K562 (cell line): ENCODE measurements around the gene ZRANB3. TPM values are rescaled to one million over a fixed set of nuclear protein-coding genes. Genes with fewer than 3 reads are reported as not detected.

Source experiments
- ATAC-seq: fragments of 200-7000 bp; cut with Tn5 transposase; 3 replicates; pipeline ENCODE4 v1.9.1; 2020; ENCODE audit warnings: moderate library complexity
- BruUV-seq: library from RNA; stranded (reverse); fragments of 400-500 nt; replicated peaks from 2 replicates; lab custom pipeline; 2021; lab: Mats Ljungman, UMichigan
- CTCF ChIA-PET: fragments of 300-600 bp; formaldehyde crosslinking; extraction: SDS; loops from one replicate; lab custom pipeline; 2021; ENCODE audit warnings: low intra/inter-chr PET ratio; lab: Yijun Ruan, JAX
- POLR2A ChIA-PET: fragments of 300-600, 350-650 bp; sonication (Branson Sonifier 250); formaldehyde crosslinking; extraction: SDS; loops from one replicate; lab custom pipeline; 2021; ENCODE audit warnings: antibody characterized with exemption, inconsistent platforms; lab: Yijun Ruan, JAX
- DNase-seq, 4 experiments: peaks; one replicate each; pipeline versions ENCODE4 v3.0.0 to v3.0.0-alpha.2; 2011 to 2018; ENCODE audit warnings: low spot score in 3 of 4, mixed read lengths in 3 of 4; ENCODE audit errors: extremely low read depth in 1 of 4
- FAIRE-seq: peaks from 2 replicates; lab custom pipeline; 2011; peaks lifted over from hg19 to GRCh38; lab: Jason Lieb, UNC
- H2AFZ ChIP-seq: 2 replicates; pipeline ENCODE4 v1.6.0; 2011; ENCODE audit warnings: low read depth, low read length, control low read depth, inconsistent platforms
- H3K27ac ChIP-seq: fragments of 200-600 bp; 3 replicates; pipeline ENCODE4 v1.8.0; 2011; ENCODE audit warnings: low read depth, mild to moderate bottlenecking, control low read depth, inconsistent platforms, low read length, moderate library complexity, mixed read lengths; ENCODE audit errors: extremely low read depth
- H3K27me3 ChIP-seq, 2 experiments: fragments of 300-600 bp in 1 of 2; 2 replicates in 1 of 2; 3 replicates in 1 of 2; pipeline versions ENCODE4 v1.6.0 to v1.8.0; 2011; ENCODE audit warnings: inconsistent platforms in 2 of 2, low read length in 2 of 2, mild to moderate bottlenecking in 1 of 2, mixed read lengths in 1 of 2, moderate library complexity in 1 of 2; ENCODE audit not compliant: control insufficient read depth in 2 of 2, insufficient read depth in 2 of 2
- H3K36me3 ChIP-seq: fragments of 300-600 bp; 3 replicates; pipeline ENCODE4 v1.8.0; 2011; ENCODE audit warnings: mild to moderate bottlenecking, low read length, inconsistent platforms; ENCODE audit not compliant: control insufficient read depth, insufficient read depth
- H3K4me1 ChIP-seq, 2 experiments: fragments of 200-600 bp in 1 of 2; replicated peaks in 1 of 2; 2 replicates in 1 of 2; 3 replicates in 1 of 2; pipeline versions ENCODE4 v1.5.1 to v1.8.0; 2011; ENCODE audit warnings: inconsistent platforms in 2 of 2, low read length in 2 of 2, mild to moderate bottlenecking in 1 of 2, mixed read lengths in 1 of 2, moderate library complexity in 1 of 2; ENCODE audit not compliant: control insufficient read depth in 2 of 2, insufficient read depth in 2 of 2
- H3K4me2 ChIP-seq: 2 replicates; pipeline ENCODE4 v1.6.1; 2011; ENCODE audit warnings: low read length, control low read depth, inconsistent platforms, mixed read lengths; ENCODE audit not compliant: insufficient read depth
- H3K4me3 ChIP-seq: fragments of 200-600 bp; sonication (generic), shearing (Covaris generic); 2 replicates; pipeline ENCODE4 v1.5.1; 2016; ENCODE audit warnings: control low read depth, inconsistent platforms
- H3K79me2 ChIP-seq: fragments of 200-600 bp; 3 replicates; pipeline ENCODE4 v1.8.0; 2011; ENCODE audit warnings: low read length, inconsistent platforms; ENCODE audit not compliant: control insufficient read depth, insufficient read depth
- H3K9ac ChIP-seq, 2 experiments: 2 replicates each; pipeline versions ENCODE4 v1.6.0 to v1.6.1; 2011; ENCODE audit warnings: low read depth in 2 of 2, low read length in 2 of 2, control low read depth in 1 of 2, inconsistent platforms in 1 of 2, mild to moderate bottlenecking in 1 of 2, mixed read lengths in 1 of 2; ENCODE audit not compliant: insufficient read depth in 1 of 2
- H3K9me1 ChIP-seq: one replicate; pipeline ENCODE4 v1.6.0; 2011; ENCODE audit warnings: inconsistent platforms, mild to moderate bottlenecking, low read length, moderate library complexity; ENCODE audit not compliant: control insufficient read depth, insufficient read depth
- H3K9me3 ChIP-seq: replicated peaks from 2 replicates; pipeline ENCODE4 v1.5.1; 2011; ENCODE audit warnings: low read depth, low read length, inconsistent platforms; ENCODE audit not compliant: control insufficient read depth, insufficient read depth
- H4K20me1 ChIP-seq: replicated peaks from 2 replicates; pipeline ENCODE4 v1.6.1; 2011; ENCODE audit warnings: low read length, inconsistent platforms, mixed read lengths; ENCODE audit not compliant: control insufficient read depth, insufficient read depth
- ATF7 ChIP-seq: fragments of 450-650 bp; IDR thresholded peaks from 2 replicates; pipeline ENCODE4 v1.7.1; 2014; ENCODE audit warnings: mild to moderate bottlenecking, moderate library complexity
- CEBPB ChIP-seq: fragments of 450-650 bp; IDR thresholded peaks from 2 replicates; pipeline ENCODE4 v1.6.1; 2016; ENCODE audit warnings: missing genetic modification characterization, missing compliant biosample characterization
- CEBPG ChIP-seq, 3 experiments: fragments of 200-800 bp in 1 of 3; sonication (Bioruptor generic) in 1 of 3; sonication (generic) in 1 of 3; formaldehyde crosslinking in 1 of 3; IDR thresholded peaks in 2 of 3; conservative IDR thresholded peaks in 1 of 3; 2 replicates each; pipeline versions ENCODE4 v1.6.1 to v1.8.0; 2016 to 2022; ENCODE audit warnings: missing compliant biosample characterization in 2 of 3, missing genetic modification characterization in 2 of 3, mild to moderate bottlenecking in 1 of 3, missing genetic modification reagents in 1 of 3
- DIDO1 ChIP-seq: fragments of 450-650 bp; IDR thresholded peaks from 2 replicates; pipeline ENCODE4 v1.6.1; 2016; ENCODE audit warnings: low read depth, missing biosample characterization, missing genetic modification characterization
- FOXK2 ChIP-seq, 2 experiments: fragments of 450-650 bp; IDR thresholded peaks in 1 of 2; conservative IDR thresholded peaks in 1 of 2; 2 replicates each; pipeline ENCODE4 v1.6.1; 2016; ENCODE audit warnings: low read depth in 2 of 2, mild to moderate bottlenecking in 1 of 2
- IFI16 ChIP-seq: fragments of 250-450 bp; sonication (Bioruptor Pico); IDR thresholded peaks from 2 replicates; pipeline ENCODE4 v2.1.2; 2022; ENCODE audit warnings: mild to moderate bottlenecking, inconsistent platforms
- RBM25 ChIP-seq: fragments of 200-400 bp; formaldehyde crosslinking; IDR thresholded peaks from 2 replicates; pipeline ENCODE4 v1.6.1; 2018; ENCODE audit warnings: low read length, low read depth, moderate library complexity; ENCODE audit not compliant: severe bottlenecking
- RCOR1 ChIP-seq, 2 experiments: IDR thresholded peaks; 2 replicates each; pipeline ENCODE4 v1.6.1; 2012; ENCODE audit warnings: low read depth in 2 of 2, low read length in 2 of 2, borderline replicate concordance in 1 of 2, improper control_type of control experiment in 1 of 2
- SMARCA5 ChIP-seq: fragments of 450-650 bp; IDR thresholded peaks from 2 replicates; pipeline ENCODE4 v1.6.1; 2016
- SP2 ChIP-seq: IDR thresholded peaks from 2 replicates; pipeline ENCODE4 v1.6.1; 2011; ENCODE audit warnings: mild to moderate bottlenecking, low read depth, low read length, moderate library complexity; ENCODE audit not compliant: poor library complexity, severe bottlenecking; ENCODE audit errors: extremely low read depth
- TRIM24 ChIP-seq, 2 experiments: fragments of 450-650 bp; IDR thresholded peaks; 2 replicates each; pipeline ENCODE4 v1.6.1; 2016
- ZNF217 ChIP-seq: sonication (generic); formaldehyde crosslinking; IDR thresholded peaks from 2 replicates; pipeline ENCODE4 v1.8.0; 2022; ENCODE audit warnings: mild to moderate bottlenecking, missing genetic modification reagents
- ZNF354B ChIP-seq: fragments of 250-450 bp; sonication (Bioruptor Pico); IDR thresholded peaks from 2 replicates; pipeline ENCODE4 v1.4.0; 2020
- ZNF584 ChIP-seq: fragments of 200-800 bp; sonication (Bioruptor generic); IDR thresholded peaks from 2 replicates; pipeline ENCODE4 v1.6.1; 2016; ENCODE audit warnings: low read depth, mild to moderate bottlenecking, missing genetic modification characterization, missing compliant biosample characterization
- ZNF77 ChIP-seq: fragments of 250-450 bp; sonication (Bioruptor Pico); IDR thresholded peaks from 2 replicates; pipeline ENCODE4 v1.5.0; 2020
- WGBS: fragments of 100-300 bp; shearing (Covaris generic); methylation state at CpG from one replicate; pipeline ENCODE4 v1.1.6; 2016; ENCODE audit warnings: low coverage, mixed read lengths; ENCODE audit not compliant: insufficient coverage; ENCODE audit errors: missing lambda C conversion rate; 5-methylcytosine and 5-hydroxymethylcytosine counted together
- in situ Hi-C: fragments of 300-500 bp; cut with MboI; formaldehyde crosslinking; loops from 4 replicates; pipeline ENCODE4 v1.15.0; 2018; ENCODE audit warnings: inconsistent platforms, mixed read lengths
- intact Hi-C: fragments of 100-400 bp; cut with micrococcal nuclease; formaldehyde crosslinking; loops from 2 replicates; pipeline ENCODE4 v1.14.2; 2022
- polyA plus RNA-seq, 8 experiments: library from polyadenylated mRNA; depleted of rRNA in 4 of 8; stranded (reverse) in 5 of 8; unstranded in 3 of 8; fragments of >200 nt; fragmentation: Nextera tagmentation in 2 of 8; fragmentation: Illumina TruSeq in 1 of 8; extraction: Ambion mirVana in 2 of 8; extraction: Trizol in 1 of 8; gene quantifications; 2 replicates each; pipeline versions ENCODE4 v1.2.1 to v1.2.3, GENCODE V29; 2011 to 2014; ENCODE audit warnings: inconsistent platforms in 1 of 8, missing spikeins in 1 of 8
- total RNA-seq, 7 experiments: library from RNA; depleted of rRNA in 6 of 7; stranded (reverse); fragments of >200 nt in 6 of 7; fragmentation: Illumina TruSeq in 2 of 7; extraction: Trizol in 2 of 7; gene quantifications; 2 replicates each; pipeline versions ENCODE4 v1.2.1 to v1.2.3, GENCODE V29; 2011 to 2021; ENCODE audit warnings: low replicate concordance in 1 of 7
- TF ChIP-seq, protein P1 (sequence below): sonication (generic); formaldehyde crosslinking; IDR thresholded peaks from 2 replicates; pipeline ENCODE4 v1.8.1; 2022; ENCODE audit warnings: missing genetic modification reagents

The ZRANB3 gene
- total and polyA plus RNA-seq, 9 of the 15 experiments (the other 6 are each of a cell fraction or from before 2014, with no cell fraction given) = 8.6 to 21.3 (median 14.7) TPM

DNA sequence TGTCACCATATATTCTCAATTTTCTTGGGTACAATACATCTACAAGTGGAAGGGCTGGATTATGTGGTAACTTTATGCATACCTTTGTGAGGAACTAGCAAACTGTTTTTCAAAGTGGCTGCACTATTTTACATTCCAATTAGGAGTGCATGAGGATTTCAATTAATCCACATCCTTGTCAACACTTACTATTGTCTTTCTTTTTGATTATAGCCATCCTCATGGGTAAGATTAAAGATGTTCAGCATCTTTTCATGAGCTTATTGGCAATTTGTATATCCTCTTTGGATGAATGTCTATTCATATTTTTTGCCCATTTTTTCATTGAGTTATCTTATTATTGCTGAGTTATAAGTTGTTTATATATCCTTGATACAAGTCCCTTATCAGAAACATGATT, 73.7 kb downstream of the ZRANB3 start:
- Histone ChIP-seq H3K4me2 (no peak overlapping the region), H3K36me3 (no peaks in the 10 kb centered on the region; the same call in 2 of the 3 replicates), H3K27ac (no peak overlapping the region), H4K20me1 (no peaks in the 10 kb centered on the region), H3K9me1 (no peaks in the 10 kb centered on the region), H3K9ac (no peak overlapping the region), H3K79me2 (no peaks in the 10 kb centered on the region), H2AFZ (no peak overlapping the region), H3K9me3 (peaks cover 10% of the 10 kb centered on the region), H3K4me1 (no peaks in the 10 kb centered on the region), H3K27me3 (no peaks in the 10 kb centered on the region), H3K4me3 (no peak overlapping the region)
- FAIRE-seq (no peak), ATAC-seq (no peak), DNase-seq (no peak)
- ChIA-PET CTCF (no interaction called here), POLR2A (no interaction called here)
- peak; percentile 36 for TF ChIP-seq RBM25
- no peak for TF ChIP-seq SP2
- no TSS peak for BruUV-seq
- in situ Hi-C loops = no loop called here
- intact Hi-C loops = no loop called here

DNA sequence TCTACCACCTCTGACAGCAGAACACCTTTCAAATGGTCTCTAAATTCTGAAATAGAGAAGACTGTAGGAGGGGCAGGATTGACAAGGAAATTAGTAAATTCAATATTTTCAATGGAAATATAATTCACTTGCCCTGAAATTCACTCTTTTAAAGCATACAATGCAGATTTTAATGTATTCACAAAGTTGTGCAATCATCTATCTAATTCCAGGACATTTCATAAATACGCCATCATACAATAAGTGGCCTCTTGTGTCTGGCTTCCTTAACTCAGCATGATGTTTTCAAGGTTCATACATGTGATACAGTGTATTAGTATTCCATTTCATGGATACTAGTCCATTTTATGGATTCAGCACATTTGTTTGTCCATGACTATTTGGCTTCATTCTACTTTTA, 74.2 kb downstream of the ZRANB3 start:
- no peak overlapping the region for H3K4me3 ChIP-seq
- H3K4me2 ChIP-seq = no peak overlapping the region
- WGBS = 90% methylated on average over 1 of the region's 1 CpG
- DNase-seq = no peak
- no peaks in the 10 kb centered on the region for H3K9me1 ChIP-seq
- no peak overlapping the region for H3K27ac ChIP-seq
- no peaks in the 10 kb centered on the region; the same call in 2 of the 3 replicates for H3K36me3 ChIP-seq
- peaks cover 10% of the 10 kb centered on the region for H3K9me3 ChIP-seq
- H4K20me1 ChIP-seq = no peaks in the 10 kb centered on the region
- in situ Hi-C loops = no loop called here
- H3K4me1 ChIP-seq = no peaks in the 10 kb centered on the region
- no peak for FAIRE-seq
- H3K9ac ChIP-seq = no peak overlapping the region
- intact Hi-C loops = no loop called here
- H3K79me2 ChIP-seq = no peaks in the 10 kb centered on the region
- BruUV-seq = no TSS peak
- H2AFZ ChIP-seq = no peak overlapping the region
- CTCF ChIA-PET = no interaction called here
- ATAC-seq = no peak
- H3K27me3 ChIP-seq = no peaks in the 10 kb centered on the region
- POLR2A ChIA-PET = no interaction called here
- TF ChIP-seq IFI16 (CRISPR knock-in tag) (no peak), ZNF354B (CRISPR knock-in tag) (no peak), FOXK2 (conservative IDR thresholded peaks at IDR 0.05 in 1 of 2, IDR thresholded peaks at IDR 0.05 in 1 of 2; ENCODE audit: low read depth in 2 of 2) (no peak), ZNF584 (CRISPR knock-in tag) (no peak), ZNF217 (no peak), ATF7 (no peak), TRIM24 (IDR thresholded peaks at IDR 0.05) (no peak), CEBPG (CRISPR knock-in tag; IDR thresholded peaks at IDR 0.05) (no peak), CEBPG (tag; conservative IDR thresholded peaks at IDR 0.05 in 1 of 2, IDR thresholded peaks at IDR 0.05 in 1 of 2) (0 out of 4 replicates have a peak, but pooled peaks of 1 of the 2 experiments have one; percentile 21), SMARCA5 (no peak), DIDO1 (tag) (no peak), RCOR1 (IDR thresholded peaks at IDR 0.05; ENCODE audit: borderline replicate concordance in 1 of 2, low read depth in 2 of 2, low read length in 2 of 2) (no peak), ZNF77 (CRISPR knock-in tag) (no peak), CEBPB (tag) (peak; percentile 48; the same call in 1 of the 2 replicates)
- TF ChIP-seq, protein P1, sequence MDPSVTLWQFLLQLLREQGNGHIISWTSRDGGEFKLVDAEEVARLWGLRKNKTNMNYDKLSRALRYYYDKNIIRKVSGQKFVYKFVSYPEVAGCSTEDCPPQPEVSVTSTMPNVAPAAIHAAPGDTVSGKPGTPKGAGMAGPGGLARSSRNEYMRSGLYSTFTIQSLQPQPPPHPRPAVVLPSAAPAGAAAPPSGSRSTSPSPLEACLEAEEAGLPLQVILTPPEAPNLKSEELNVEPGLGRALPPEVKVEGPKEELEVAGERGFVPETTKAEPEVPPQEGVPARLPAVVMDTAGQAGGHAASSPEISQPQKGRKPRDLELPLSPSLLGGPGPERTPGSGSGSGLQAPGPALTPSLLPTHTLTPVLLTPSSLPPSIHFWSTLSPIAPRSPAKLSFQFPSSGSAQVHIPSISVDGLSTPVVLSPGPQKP (CRISPR knock-in tag) = no peak
